HCT116 (cell line): ENCODE data around the gene HDHD5. TPM values are rescaled to one million over a fixed set of nuclear protein-coding genes. Genes with fewer than 3 reads are reported as not detected.

ENCODE experiments used
- ATAC-seq: fragments of 200-7000 bp; cut with Tn5 transposase; 2 replicates; pipeline ENCODE4 v1.9.1; 2020; ENCODE audit warnings: mild to moderate bottlenecking, moderate library complexity
- BruUV-seq: library from RNA; stranded (reverse); fragments of 400-500 nt; replicated peaks from 2 replicates; lab custom pipeline; 2021; lab: Mats Ljungman, UMichigan
- CTCF ChIA-PET: fragments of 300-600 bp; sonication (Branson Sonifier 250); formaldehyde crosslinking; loops from one replicate; lab custom pipeline; 2021; ENCODE audit warnings: antibody characterized with exemption; lab: Charles Lee
- POLR2A ChIA-PET: fragments of 300-600, 350-600 bp; sonication (Branson Sonifier 250); formaldehyde crosslinking; loops from one replicate; lab custom pipeline; 2021; ENCODE audit warnings: antibody characterized with exemption; lab: Charles Lee
- RAD21 ChIA-PET, 2 experiments: fragments of 300-600 bp; sonication (Branson Sonifier 250); formaldehyde crosslinking; loops; one replicate each; lab custom pipeline; 2023; ENCODE audit warnings: low total read pairs in 2 of 2; ENCODE audit not compliant: uncharacterized antibody in 2 of 2, unreplicated experiment in 2 of 2, low non-redundant PET in 1 of 2; lab: Charles Lee
- DNase-seq: peaks from one replicate; pipeline ENCODE4 v3.0.0-alpha.2; 2010; ENCODE audit warnings: low read depth, low spot score
- H2AFZ ChIP-seq: fragments of 200-600 bp; shearing (Covaris generic), sonication (generic); 2 replicates; pipeline ENCODE4 v1.6.1; 2017; ENCODE audit warnings: low read depth, mixed run types, mixed read lengths, antibody characterized with exemption, low read length; ENCODE audit not compliant: poor library complexity, severe bottlenecking
- H3K27ac ChIP-seq: 2 replicates; pipeline ENCODE4 v1.5.1; 2012; ENCODE audit warnings: low read depth, low read length
- H3K27me3 ChIP-seq: fragments of 200-600 bp; sonication (generic); 2 replicates; pipeline ENCODE4 v1.6.1; 2016; ENCODE audit warnings: mixed run types, low read length, mixed read lengths; ENCODE audit not compliant: insufficient read depth
- H3K36me3 ChIP-seq, 2 experiments: fragments of 200-500 bp in 1 of 2; fragments of 200-600 bp in 1 of 2; sonication (Bioruptor generic) in 1 of 2; sonication (generic) in 1 of 2; 2 replicates each; pipeline versions ENCODE4 v1.5.1 to v1.6.1; 2014 to 2016; ENCODE audit warnings: low read length in 2 of 2, inconsistent platforms in 1 of 2, mixed read lengths in 1 of 2, mixed run types in 1 of 2; ENCODE audit not compliant: insufficient read depth in 2 of 2, control insufficient read depth in 1 of 2
- H3K4me1 ChIP-seq, 2 experiments: fragments of 200-600 bp in 1 of 2; sonication (generic) in 1 of 2; 2 replicates each; pipeline versions ENCODE4 v1.5.1 to v1.6.1; 2012 to 2017; ENCODE audit warnings: low read length in 2 of 2, inconsistent platforms in 1 of 2, mild to moderate bottlenecking in 1 of 2, mixed read lengths in 1 of 2, mixed run types in 1 of 2, moderate library complexity in 1 of 2; ENCODE audit not compliant: insufficient read depth in 2 of 2, control insufficient read depth in 1 of 2
- H3K4me2 ChIP-seq: fragments of 200-600 bp; sonication (generic); 2 replicates; pipeline ENCODE4 v1.6.1; 2017; ENCODE audit warnings: mixed run types, low read length, mixed read lengths
- H3K4me3 ChIP-seq, 2 experiments: fragments of 200-600 bp in 1 of 2; sonication (generic) in 1 of 2; replicated peaks in 1 of 2; 2 replicates each; pipeline ENCODE4 v1.5.1; 2011 to 2016; ENCODE audit warnings: low read length in 2 of 2, control low read depth in 1 of 2, low read depth in 1 of 2, mild to moderate bottlenecking in 1 of 2, mixed read lengths in 1 of 2, mixed run types in 1 of 2
- H3K79me2 ChIP-seq: fragments of 200-600 bp; sonication (generic); 2 replicates; pipeline ENCODE4 v1.6.1; 2017; ENCODE audit warnings: mild to moderate bottlenecking, mixed run types, low read length, moderate library complexity, mixed read lengths; ENCODE audit not compliant: insufficient read depth
- H3K9ac ChIP-seq: fragments of 200-600 bp; sonication (generic); 2 replicates; pipeline ENCODE4 v1.6.1; 2016; ENCODE audit warnings: low read length, mixed read lengths
- H3K9me2 ChIP-seq: fragments of 200-600 bp; sonication (generic), shearing (Covaris generic); 2 replicates; pipeline ENCODE4 v1.6.1; 2017; ENCODE audit warnings: mixed run types, mild to moderate bottlenecking, moderate library complexity; ENCODE audit not compliant: insufficient read depth
- H3K9me3 ChIP-seq, 2 experiments: fragments of 200-500 bp in 1 of 2; fragments of 200-600 bp in 1 of 2; sonication (Bioruptor generic) in 1 of 2; sonication (generic) in 1 of 2; 2 replicates each; pipeline ENCODE4 v1.6.1; 2014 to 2017; ENCODE audit warnings: low read length in 2 of 2, mixed read lengths in 2 of 2, inconsistent platforms in 1 of 2, low read depth in 1 of 2, mild to moderate bottlenecking in 1 of 2, mixed run types in 1 of 2, moderate library complexity in 1 of 2; ENCODE audit not compliant: control insufficient read depth in 1 of 2, insufficient read depth in 1 of 2
- H4K20me1 ChIP-seq: fragments of 200-600 bp; sonication (generic), shearing (Covaris generic); 2 replicates; pipeline ENCODE4 v1.6.1; 2017; ENCODE audit warnings: mixed run types, mild to moderate bottlenecking, moderate library complexity; ENCODE audit not compliant: insufficient read depth
- CBX3 ChIP-seq: IDR thresholded peaks from 2 replicates; pipeline ENCODE4 v1.6.1; 2012; ENCODE audit warnings: low read depth
- EGR1 ChIP-seq: IDR thresholded peaks from 2 replicates; pipeline ENCODE4 v1.6.1; 2012; ENCODE audit warnings: low read depth
- MAX ChIP-seq: IDR thresholded peaks from 2 replicates; pipeline ENCODE4 v1.6.1; 2012
- SIN3A ChIP-seq: IDR thresholded peaks from 2 replicates; pipeline ENCODE4 v1.6.1; 2012; ENCODE audit warnings: low read depth
- intact Hi-C: fragments of 100-400 bp; cut with micrococcal nuclease; formaldehyde crosslinking; loops from 2 replicates; pipeline ENCODE4 v1.10.0; 2022
- total RNA-seq: library from RNA; stranded (reverse); gene quantifications from one replicate; pipeline ENCODE4 v1.2.1, GENCODE V29; 2021; ENCODE audit not compliant: unreplicated experiment
- TF ChIP-seq, protein P1 (sequence below), 3 experiments: fragments of 200-600 bp in 1 of 3; sonication (generic) in 1 of 3; IDR thresholded peaks in 2 of 3; conservative IDR thresholded peaks in 1 of 3; 2 replicates each; pipeline ENCODE4 v1.5.1; 2012 to 2017; ENCODE audit warnings: low read depth in 2 of 3, low read length in 2 of 3, antibody characterized with exemption in 1 of 3, borderline replicate concordance in 1 of 3, control low read depth in 1 of 3, mild to moderate bottlenecking in 1 of 3, mixed read lengths in 1 of 3, mixed run types in 1 of 3, moderate library complexity in 1 of 3; ENCODE audit not compliant: insufficient read depth in 1 of 3
- TF ChIP-seq, protein P2 (sequence below): IDR thresholded peaks from 2 replicates; pipeline ENCODE4 v1.6.1; 2012

HDHD5 gene
- total RNA-seq, 1 experiment from 2014 or later = 70.1 TPM

GRCh38 chr22:17096071-17096470 lies 63.0 kb downstream of the HDHD5 start:
- BruUV-seq = no TSS peak

GRCh38 chr22:17095538-17095937 lies 63.5 kb downstream of the HDHD5 start:
- intact Hi-C loops = loop anchor here (5.0 kb wide), 1 partner anchor 57 kb away; no protein-coding TSS in a partner anchor
- Histone ChIP-seq H2AFZ (no peak overlapping the region), H3K4me3 (no peak overlapping the region), H3K9ac (no peak overlapping the region), H3K9me2 (no peaks in the 10 kb centered on the region), H4K20me1 (no peaks in the 10 kb centered on the region), H3K27me3 (no peaks in the 10 kb centered on the region), H3K9me3 (no peaks in the 10 kb centered on the region), H3K4me1 (no peaks in the 10 kb centered on the region), H3K79me2 (peaks cover 32% of the 10 kb centered on the region)
- CTCF ChIA-PET = interaction anchor here (0.6 to 1.8 kb wide), 7 partner anchors 16 to 406 kb away, joined by 3 to 10 read pairs (median 4); no protein-coding TSS in a partner anchor
- POLR2A ChIA-PET = no interaction called here
- ATAC-seq = peak; percentile 85
- no peak for DNase-seq
- TF ChIP-seq SIN3A = no peak
- TF ChIP-seq, protein P1, sequence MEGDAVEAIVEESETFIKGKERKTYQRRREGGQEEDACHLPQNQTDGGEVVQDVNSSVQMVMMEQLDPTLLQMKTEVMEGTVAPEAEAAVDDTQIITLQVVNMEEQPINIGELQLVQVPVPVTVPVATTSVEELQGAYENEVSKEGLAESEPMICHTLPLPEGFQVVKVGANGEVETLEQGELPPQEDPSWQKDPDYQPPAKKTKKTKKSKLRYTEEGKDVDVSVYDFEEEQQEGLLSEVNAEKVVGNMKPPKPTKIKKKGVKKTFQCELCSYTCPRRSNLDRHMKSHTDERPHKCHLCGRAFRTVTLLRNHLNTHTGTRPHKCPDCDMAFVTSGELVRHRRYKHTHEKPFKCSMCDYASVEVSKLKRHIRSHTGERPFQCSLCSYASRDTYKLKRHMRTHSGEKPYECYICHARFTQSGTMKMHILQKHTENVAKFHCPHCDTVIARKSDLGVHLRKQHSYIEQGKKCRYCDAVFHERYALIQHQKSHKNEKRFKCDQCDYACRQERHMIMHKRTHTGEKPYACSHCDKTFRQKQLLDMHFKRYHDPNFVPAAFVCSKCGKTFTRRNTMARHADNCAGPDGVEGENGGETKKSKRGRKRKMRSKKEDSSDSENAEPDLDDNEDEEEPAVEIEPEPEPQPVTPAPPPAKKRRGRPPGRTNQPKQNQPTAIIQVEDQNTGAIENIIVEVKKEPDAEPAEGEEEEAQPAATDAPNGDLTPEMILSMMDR (IDR thresholded peaks at IDR 0.05 in 2 of 3, conservative IDR thresholded peaks at IDR 0.05 in 1 of 3; ENCODE audit: borderline replicate concordance in 1 of 3, insufficient read depth in 1 of 3, low read depth in 2 of 3, low read length in 2 of 3) = peak in 2 of 3 experiments; percentile 58 to 64; a peak in 4 of 6 replicates
- TF ChIP-seq, all 23 proteins: peak for 1
- Histone ChIP-seq H3K27ac (no peak overlapping the region), H3K4me2 (no peak overlapping the region), H3K36me3 (peaks cover 7 to 14% of the 10 kb centered on the region in 2 experiments; a peak in 2 of 4 replicates)
- RAD21 ChIA-PET = interaction anchor here in 1 of 2 experiments (0.8 kb wide), 1 partner anchor 21 kb away, joined by 4 read pairs; no protein-coding TSS in a partner anchor
- no TSS peak for BruUV-seq

More at GRCh38 chr22:17096071-17096470, 63.0 kb downstream of the HDHD5 start:
- no peak for ATAC-seq
- no peak overlapping the region for H3K9ac ChIP-seq
- H3K79me2 ChIP-seq = peaks cover 27% of the 10 kb centered on the region
- ChIA-PET RAD21 (interaction anchor here in 1 of 2 experiments (0.8 kb wide), 1 partner anchor 21 kb away, joined by 4 read pairs; no protein-coding TSS in a partner anchor), CTCF (interaction anchor here (0.6 to 1.8 kb wide), 7 partner anchors 16 to 406 kb away, joined by 3 to 10 read pairs (median 4); no protein-coding TSS in a partner anchor), POLR2A (no interaction called here)
- TF ChIP-seq EGR1 (no peak), CBX3 (no peak), MAX (no peak)
- TF ChIP-seq, protein P2, sequence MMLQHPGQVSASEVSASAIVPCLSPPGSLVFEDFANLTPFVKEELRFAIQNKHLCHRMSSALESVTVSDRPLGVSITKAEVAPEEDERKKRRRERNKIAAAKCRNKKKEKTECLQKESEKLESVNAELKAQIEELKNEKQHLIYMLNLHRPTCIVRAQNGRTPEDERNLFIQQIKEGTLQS = no peak
- H2AFZ ChIP-seq = no peak overlapping the region
- no peak overlapping the region for H3K4me2 ChIP-seq
- no peak overlapping the region for H3K4me3 ChIP-seq
- H3K27me3 ChIP-seq = no peaks in the 10 kb centered on the region
- no peaks in the 10 kb centered on the region for H3K9me2 ChIP-seq
- H3K9me3 ChIP-seq = no peaks in the 10 kb centered on the region
- no peak for DNase-seq
- H3K4me1 ChIP-seq = no peaks in the 10 kb centered on the region
- intact Hi-C loops = loop anchor here (5.0 kb wide), 1 partner anchor 56 kb away; no protein-coding TSS in a partner anchor
- peaks cover 10 to 14% of the 10 kb centered on the region in 2 experiments; a peak in 2 of 4 replicates for H3K36me3 ChIP-seq
- no peak overlapping the region for H3K27ac ChIP-seq
- no peaks in the 10 kb centered on the region for H4K20me1 ChIP-seq
